Measurements from ENCODE around the gene PDE4DIP.
A peak's percentile ranks its signal among the peaks of the same experiment; 100 is the strongest.
"Not testable (repeated sequence)": the region's sequence is repeated elsewhere in the genome, so short reads cannot be mapped to it uniquely, and the experiment has no call there.

PDE4DIP gene

DNA sequence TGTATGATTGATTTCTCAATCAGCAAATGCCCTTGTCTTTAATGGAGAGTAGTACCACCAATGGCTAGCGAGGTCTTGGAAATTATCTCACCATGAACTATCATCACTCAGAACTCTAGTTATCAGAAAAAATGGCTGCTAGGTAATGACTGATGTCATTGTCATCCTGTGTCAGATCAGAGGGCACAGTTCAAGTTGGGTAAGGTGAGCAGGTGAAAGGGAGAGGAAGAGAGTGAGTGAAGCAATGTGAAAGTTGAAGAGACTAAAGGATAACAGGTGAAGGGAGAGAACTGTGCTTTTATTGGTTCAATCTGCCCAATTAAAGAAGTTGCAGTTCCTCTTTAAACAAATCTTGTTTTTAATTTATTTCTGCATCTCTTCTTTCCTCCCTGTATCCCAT lies 76.8 kb downstream of the PDE4DIP start:
- peak; percentile 18 for ATAC-seq (ENCODE audit: low read depth)
- H3K27ac Mint-ChIP-seq; H3K36me3 Mint-ChIP-seq; H3K9me3 Mint-ChIP-seq; H3K27me3 Mint-ChIP-seq; H3K4me1 Mint-ChIP-seq; DNase-seq (ENCODE audit: low spot score in 2 of 2); H3K4me3 Mint-ChIP-seq: not testable (repeated sequence)

DNA sequence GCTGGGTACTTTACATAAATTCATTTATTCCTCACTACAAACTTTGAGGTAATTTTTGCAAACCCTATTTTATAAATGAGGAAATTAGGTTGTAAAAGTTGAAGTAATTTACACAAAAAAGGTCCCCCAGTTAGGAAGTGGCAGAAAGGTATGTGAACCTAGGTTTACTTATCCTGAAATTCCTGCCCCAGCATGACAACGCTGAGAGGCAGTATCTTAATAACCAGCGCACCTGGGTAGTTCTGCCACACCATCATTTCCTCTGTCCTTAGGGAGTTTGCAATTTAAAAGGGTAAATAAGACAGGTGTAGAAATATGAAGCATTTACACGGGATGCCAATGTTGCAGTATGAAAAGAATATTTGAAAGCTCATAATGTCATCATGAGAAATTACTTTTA lies 79.6 kb downstream of the PDE4DIP start:
- not testable (repeated sequence) for H3K36me3 Mint-ChIP-seq; ATAC-seq (ENCODE audit: low read depth); H3K9me3 Mint-ChIP-seq; H3K4me1 Mint-ChIP-seq; H3K27ac Mint-ChIP-seq; DNase-seq (ENCODE audit: low spot score in 2 of 2); H3K27me3 Mint-ChIP-seq; H3K4me3 Mint-ChIP-seq

DNA sequence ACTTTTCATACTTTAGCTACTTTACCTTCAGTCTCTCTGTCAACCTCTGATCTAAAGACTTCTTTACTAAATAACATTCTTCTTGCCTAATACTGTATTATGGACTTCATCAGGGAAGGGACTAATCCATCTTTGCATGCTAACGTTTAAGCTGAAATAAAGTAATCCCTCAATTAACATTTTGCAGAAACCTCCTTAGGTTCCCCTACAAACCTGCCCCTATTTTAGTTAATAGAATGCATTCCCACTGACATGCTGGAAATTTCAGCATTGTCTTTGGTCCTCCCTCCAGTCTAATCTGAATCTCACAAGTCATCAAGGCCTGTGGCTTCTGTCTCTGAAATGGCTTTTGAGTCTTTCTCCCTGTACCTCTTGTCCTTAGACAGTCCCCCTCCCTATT lies 83.4 kb downstream of the PDE4DIP start:
- H3K4me3 Mint-ChIP-seq; H3K9me3 Mint-ChIP-seq; H3K4me1 Mint-ChIP-seq; DNase-seq (ENCODE audit: low spot score in 2 of 2); ATAC-seq (ENCODE audit: low read depth); H3K27ac Mint-ChIP-seq; H3K36me3 Mint-ChIP-seq; H3K27me3 Mint-ChIP-seq: not testable (repeated sequence)

DNA sequence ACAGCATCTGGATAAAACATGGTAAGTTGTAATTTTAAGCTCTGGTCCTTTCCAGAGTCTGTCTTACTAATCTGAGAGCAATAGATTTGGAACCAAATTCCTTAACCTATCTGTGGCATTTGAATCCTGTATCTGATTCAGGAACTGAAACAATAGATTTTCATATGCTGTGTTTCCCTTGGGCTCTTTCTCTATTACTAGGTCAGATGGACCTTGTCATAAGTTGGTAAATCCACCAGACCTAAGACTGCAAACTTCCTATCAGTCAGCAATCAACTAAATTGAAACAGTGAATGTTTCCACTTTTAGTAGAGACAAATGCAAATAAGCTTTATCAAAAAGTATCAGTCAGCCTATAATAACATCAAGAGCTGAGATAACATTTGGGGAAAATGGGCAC lies 85.0 kb downstream of the PDE4DIP start:
- not testable (repeated sequence) for H3K36me3 Mint-ChIP-seq; H3K27ac Mint-ChIP-seq; H3K27me3 Mint-ChIP-seq; H3K4me3 Mint-ChIP-seq; H3K9me3 Mint-ChIP-seq; DNase-seq (ENCODE audit: low spot score in 2 of 2); H3K4me1 Mint-ChIP-seq
- ATAC-seq (ENCODE audit: low read depth), result peak; percentile 48

DNA sequence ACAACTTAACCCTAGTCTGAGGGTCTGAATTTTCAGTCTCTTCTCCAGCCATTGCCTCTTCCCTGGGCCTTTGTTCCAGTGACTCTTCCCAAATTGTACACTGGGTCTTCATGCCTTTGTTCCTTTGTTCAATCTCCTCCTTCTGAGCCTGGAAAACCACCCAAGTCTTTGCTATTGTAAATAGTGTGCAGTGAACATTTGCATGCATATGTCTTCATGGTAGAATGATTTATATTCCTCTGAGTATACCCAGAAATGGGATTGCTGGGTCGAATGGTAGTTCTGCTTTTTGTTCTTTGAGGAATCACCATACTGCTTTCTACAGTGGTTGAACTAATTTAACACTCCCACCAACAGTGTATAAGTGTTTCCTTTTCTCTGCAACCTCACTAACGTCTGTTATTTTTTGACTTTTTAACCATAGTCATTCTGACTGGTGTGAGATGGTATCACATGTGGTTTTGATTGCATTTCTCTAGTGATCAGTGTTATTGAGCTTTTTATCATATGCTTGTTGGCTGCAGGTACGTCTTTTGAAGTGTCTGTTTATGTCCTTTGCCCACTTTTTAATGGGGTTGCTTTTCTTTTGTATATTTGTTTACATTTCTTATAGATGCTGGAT lies 91.3 kb downstream of the PDE4DIP start:
- not testable (repeated sequence) for H3K36me3 Mint-ChIP-seq; DNase-seq (ENCODE audit: low spot score in 2 of 2); H3K4me1 Mint-ChIP-seq; H3K9me3 Mint-ChIP-seq; H3K27me3 Mint-ChIP-seq; H3K27ac Mint-ChIP-seq; H3K4me3 Mint-ChIP-seq
- peak; percentile 19 for ATAC-seq (ENCODE audit: low read depth)

DNA sequence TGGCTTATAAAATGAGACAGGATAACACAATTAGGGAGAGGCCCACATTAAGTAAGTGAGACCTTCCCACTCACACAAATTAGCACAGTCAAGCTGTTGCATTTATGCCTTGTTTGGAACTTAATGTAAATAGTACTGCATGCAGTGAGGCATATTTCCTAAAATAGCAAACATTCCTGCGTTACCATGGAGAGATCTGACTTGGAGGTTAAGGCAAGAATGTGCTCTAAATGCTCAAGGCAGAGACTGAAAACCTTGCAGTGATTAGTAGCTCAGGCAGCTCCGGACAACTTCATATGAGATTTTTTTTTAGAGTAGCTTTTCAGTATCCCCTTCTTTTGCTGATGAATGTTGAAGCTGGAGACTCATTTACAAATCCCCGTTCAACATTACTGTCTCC lies 98.7 kb downstream of the PDE4DIP start:
- H3K4me1 Mint-ChIP-seq; H3K27me3 Mint-ChIP-seq; H3K27ac Mint-ChIP-seq; ATAC-seq (ENCODE audit: low read depth); H3K36me3 Mint-ChIP-seq; H3K9me3 Mint-ChIP-seq; DNase-seq (ENCODE audit: low spot score in 2 of 2); H3K4me3 Mint-ChIP-seq: not testable (repeated sequence)

DNA sequence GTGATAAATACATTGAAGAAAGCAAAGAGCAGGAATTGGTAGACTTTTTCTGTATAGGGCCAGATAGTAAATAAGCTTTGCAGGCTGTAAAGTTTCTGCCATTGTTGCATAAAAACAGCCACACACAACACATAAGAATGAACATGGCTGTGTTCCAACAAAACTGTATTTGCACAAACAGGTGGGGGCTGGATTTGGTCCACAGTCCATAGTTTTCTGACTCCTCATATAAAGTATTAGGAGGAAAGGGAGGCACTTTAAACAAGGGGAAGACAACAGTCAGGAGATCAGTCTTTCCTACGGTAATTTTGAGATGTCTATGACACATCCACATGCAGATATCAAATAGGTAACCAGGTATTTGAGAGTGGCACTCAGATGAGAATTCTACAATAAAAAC lies 100.9 kb downstream of the PDE4DIP start:
- H3K4me1 Mint-ChIP-seq; ATAC-seq (ENCODE audit: low read depth); H3K36me3 Mint-ChIP-seq; H3K9me3 Mint-ChIP-seq; H3K27ac Mint-ChIP-seq; H3K4me3 Mint-ChIP-seq; DNase-seq (ENCODE audit: low spot score in 2 of 2); H3K27me3 Mint-ChIP-seq: not testable (repeated sequence)

DNA sequence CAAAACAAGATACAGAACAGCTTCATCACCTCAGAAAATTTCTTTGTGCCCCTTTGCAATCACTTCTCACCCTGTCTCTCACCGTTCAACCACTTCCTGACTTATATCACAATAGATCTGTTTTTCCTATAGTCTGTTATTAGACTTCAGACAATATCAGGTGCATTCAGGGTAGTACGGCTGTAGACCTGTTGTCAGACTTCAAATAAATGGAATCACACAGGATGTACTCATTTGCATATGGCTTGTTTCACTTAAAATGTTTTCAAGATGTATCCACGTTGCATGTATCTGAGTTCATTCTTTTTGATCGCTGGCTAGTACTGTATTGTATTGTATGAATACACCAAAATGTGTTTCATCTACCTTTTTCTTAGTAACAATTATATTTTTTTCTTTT lies 104.5 kb downstream of the PDE4DIP start:
- H3K27me3 Mint-ChIP-seq; H3K4me3 Mint-ChIP-seq; H3K9me3 Mint-ChIP-seq; H3K27ac Mint-ChIP-seq; H3K4me1 Mint-ChIP-seq; H3K36me3 Mint-ChIP-seq; DNase-seq (ENCODE audit: low spot score in 2 of 2): not testable (repeated sequence)
- peak; percentile 35 for ATAC-seq (ENCODE audit: low read depth)

DNA sequence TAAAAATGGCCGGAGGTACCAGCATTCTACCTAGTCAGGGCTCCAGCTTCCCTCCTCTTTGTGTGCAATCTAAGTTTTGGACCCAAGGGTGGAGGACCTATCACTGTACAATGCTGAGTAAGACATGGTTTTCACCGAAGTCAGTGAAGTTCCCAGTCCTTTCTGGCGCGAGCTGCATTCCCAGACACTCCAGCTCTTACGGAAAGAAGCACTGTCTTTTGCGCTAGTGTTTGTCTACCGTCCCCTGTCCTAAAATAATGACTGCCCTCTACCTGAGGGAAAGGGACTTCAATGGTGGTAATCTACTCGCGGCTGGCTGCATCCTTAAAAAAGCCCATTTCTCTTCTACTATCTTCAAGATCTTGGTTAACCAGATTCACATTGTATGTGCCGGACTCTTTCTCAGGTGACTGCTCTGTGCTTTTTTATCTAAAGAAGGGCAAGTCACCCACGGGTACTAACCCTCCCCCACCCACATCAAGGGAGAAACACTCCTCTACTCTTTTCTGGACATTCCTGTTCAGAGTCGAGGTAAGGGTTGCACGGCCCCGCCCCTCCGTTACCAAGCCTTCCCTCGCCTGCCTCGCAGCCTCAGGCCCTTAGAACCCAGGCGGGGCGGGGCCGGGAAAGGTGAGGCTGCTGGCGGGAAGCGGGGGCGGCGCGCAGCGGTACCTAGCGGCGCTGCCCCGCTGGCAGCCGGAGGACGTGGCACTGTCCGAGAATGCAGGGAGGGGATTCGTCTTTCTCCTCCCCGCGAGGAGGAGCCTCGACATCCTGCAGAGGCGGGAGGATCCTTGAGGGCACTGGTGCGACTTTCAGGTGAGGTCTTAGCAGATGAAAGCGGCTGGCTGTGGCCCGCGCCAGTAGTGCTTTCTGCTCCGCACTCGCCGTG lies 107.4 kb downstream of the PDE4DIP start:
- peak overlapping the region; percentile 13 for H3K27ac Mint-ChIP-seq
- not testable (repeated sequence) for H3K27me3 Mint-ChIP-seq, H3K9me3 Mint-ChIP-seq, H3K4me1 Mint-ChIP-seq, H3K36me3 Mint-ChIP-seq
- ATAC-seq (ENCODE audit: low read depth), result peak; percentile 64
- peak overlapping the region; percentile 91 for H3K4me3 Mint-ChIP-seq
- DNase-seq (ENCODE audit: low spot score in 2 of 2), result peak; percentile 35 to 57

DNA sequence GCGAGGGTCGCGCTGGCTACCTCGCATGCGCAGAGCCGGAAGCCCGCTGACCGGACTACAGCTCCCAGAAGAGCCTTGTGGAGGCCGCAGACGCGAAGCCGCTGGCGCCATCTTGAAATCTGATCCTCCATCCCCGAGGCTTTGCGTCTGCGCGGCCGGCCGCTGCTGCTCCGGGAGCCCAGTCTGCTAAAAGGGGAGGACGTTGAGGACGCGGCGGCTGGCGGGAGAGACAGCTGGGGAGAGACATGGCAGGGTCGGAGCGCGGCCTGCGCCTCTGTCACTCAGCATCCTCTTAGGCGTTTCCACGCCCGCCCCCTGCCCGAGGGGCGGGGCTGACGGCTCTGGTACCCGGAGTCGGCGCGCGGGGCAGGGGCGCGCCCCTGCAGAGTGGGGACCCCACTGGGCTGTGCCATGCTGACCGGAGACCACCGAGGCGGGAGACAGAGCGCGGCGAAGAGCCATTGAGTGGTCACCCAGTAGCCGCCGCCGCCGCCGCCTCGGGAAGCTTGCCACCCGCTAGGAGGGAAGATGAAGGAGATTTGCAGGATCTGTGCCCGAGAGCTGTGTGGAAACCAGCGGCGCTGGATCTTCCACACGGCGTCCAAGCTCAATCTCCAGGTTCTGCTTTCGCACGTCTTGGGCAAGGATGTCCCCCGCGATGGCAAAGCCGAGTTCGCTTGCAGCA lies 108.2 kb downstream of the PDE4DIP start:
- peak overlapping the region; percentile 13 for H3K27ac Mint-ChIP-seq
- H3K36me3 Mint-ChIP-seq, H3K4me1 Mint-ChIP-seq, H3K27me3 Mint-ChIP-seq, H3K9me3 Mint-ChIP-seq: not testable (repeated sequence)
- DNase-seq (ENCODE audit: low spot score in 2 of 2) (peak; percentile 34 to 47), ATAC-seq (ENCODE audit: low read depth) (peak; percentile 77)
- H3K4me3 Mint-ChIP-seq, result peak overlapping the region; percentile 91

DNA sequence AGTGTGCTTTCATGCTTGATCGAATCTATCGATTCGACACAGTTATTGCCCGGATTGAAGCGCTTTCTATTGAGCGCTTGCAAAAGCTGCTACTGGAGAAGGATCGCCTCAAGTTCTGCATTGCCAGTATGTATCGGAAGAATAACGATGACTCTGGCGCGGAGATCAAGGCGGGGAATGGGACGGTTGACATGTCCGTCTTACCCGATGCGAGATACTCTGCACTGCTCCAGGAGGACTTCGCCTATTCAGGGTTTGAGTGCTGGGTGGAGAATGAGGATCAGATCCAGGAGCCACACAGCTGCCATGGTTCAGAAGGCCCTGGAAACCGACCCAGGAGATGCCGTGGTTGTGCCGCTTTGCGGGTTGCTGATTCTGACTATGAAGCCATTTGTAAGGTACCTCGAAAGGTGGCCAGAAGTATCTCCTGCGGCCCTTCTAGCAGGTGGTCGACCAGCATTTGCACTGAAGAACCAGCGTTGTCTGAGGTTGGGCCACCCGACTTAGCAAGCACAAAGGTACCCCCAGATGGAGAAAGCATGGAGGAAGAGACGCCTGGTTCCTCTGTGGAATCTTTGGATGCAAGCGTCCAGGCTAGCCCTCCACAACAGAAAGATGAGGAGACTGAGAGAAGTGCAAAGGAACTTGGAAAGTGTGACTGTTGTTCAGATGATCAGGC lies 108.8 kb downstream of the PDE4DIP start:
- H3K27ac Mint-ChIP-seq; H3K36me3 Mint-ChIP-seq; DNase-seq (ENCODE audit: low spot score in 2 of 2); H3K9me3 Mint-ChIP-seq; H3K27me3 Mint-ChIP-seq; H3K4me1 Mint-ChIP-seq: not testable (repeated sequence)
- peak; percentile 6 for ATAC-seq (ENCODE audit: low read depth)
- H3K4me3 Mint-ChIP-seq, result peak overlapping the region; percentile 87

DNA sequence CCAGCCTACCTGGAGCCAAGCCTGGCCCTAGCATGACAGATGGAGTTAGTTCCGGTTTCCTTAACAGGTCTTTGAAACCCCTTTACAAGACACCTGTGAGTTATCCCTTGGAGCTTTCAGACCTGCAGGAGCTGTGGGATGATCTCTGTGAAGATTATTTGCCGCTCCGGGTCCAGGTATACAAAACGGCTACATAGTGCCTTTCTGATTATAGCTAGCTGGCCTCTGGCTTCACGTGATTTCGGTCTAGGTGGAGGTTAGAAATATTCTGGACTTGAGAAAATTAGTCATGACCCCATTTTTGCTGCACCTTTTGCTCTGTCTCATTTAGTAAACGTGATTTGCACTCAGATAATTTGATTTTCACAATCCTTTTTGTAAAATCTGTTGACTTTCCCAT lies 109.5 kb downstream of the PDE4DIP start:
- H3K36me3 Mint-ChIP-seq; ATAC-seq (ENCODE audit: low read depth); H3K27me3 Mint-ChIP-seq; H3K9me3 Mint-ChIP-seq; H3K27ac Mint-ChIP-seq; DNase-seq (ENCODE audit: low spot score in 2 of 2); H3K4me1 Mint-ChIP-seq: not testable (repeated sequence)
- peak overlapping the region; percentile 59 for H3K4me3 Mint-ChIP-seq

DNA sequence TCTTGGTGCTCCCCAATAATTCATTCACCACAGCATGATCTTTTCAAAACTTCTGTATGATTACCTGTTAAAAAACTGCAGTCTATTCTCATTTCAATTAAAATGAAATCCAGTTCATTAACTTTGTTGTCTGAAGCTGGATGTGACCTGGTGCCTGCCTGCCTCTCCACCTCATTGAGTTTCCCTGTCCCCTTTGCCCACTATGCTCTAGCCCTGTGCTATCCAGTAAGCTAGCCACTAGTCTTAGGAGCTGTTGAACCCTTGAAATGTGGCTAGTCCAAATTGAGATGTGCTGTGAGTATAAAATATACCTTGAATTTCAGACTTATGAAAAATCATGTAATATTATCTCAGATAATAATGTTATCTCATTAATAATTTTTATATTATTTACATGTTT lies 114.1 kb downstream of the PDE4DIP start:
- not testable (repeated sequence) for H3K9me3 Mint-ChIP-seq; H3K27me3 Mint-ChIP-seq; H3K36me3 Mint-ChIP-seq; H3K4me1 Mint-ChIP-seq; ATAC-seq (ENCODE audit: low read depth); DNase-seq (ENCODE audit: low spot score in 2 of 2); H3K27ac Mint-ChIP-seq
- peak overlapping the region; percentile 58 for H3K4me3 Mint-ChIP-seq
